Lower leg skin (tissue), 4 donors: Measurements from ENCODE around the gene POP4. TPM values are rescaled to one million over a fixed set of nuclear protein-coding genes. Genes with fewer than 3 reads are reported as not detected.

Source experiments
- DNase-seq, 2 donors: peaks; one replicate each; pipeline ENCODE4 v3.0.0-alpha.2; 2019; ENCODE audit warnings: low spot score in 2 of 2
- H3K4me3 ChIP-seq: fragments of 200-600 bp; sonication (generic); 2 replicates; pipeline ENCODE4 v1.5.1; 2017; ENCODE audit warnings: mild to moderate bottlenecking, low read depth; ENCODE audit not compliant: poor library complexity, severe bottlenecking
- CTCF ChIP-seq, 3 donors: fragments of 450-650 bp; IDR thresholded peaks; one replicate each; pipeline ENCODE4 v1.5.1; 2016; ENCODE audit warnings: antibody characterized with exemption in 3 of 3, mild to moderate bottlenecking in 3 of 3, moderate library complexity in 2 of 3
- POLR2A ChIP-seq, 2 donors: fragments of 450-650 bp; IDR thresholded peaks; one replicate each; pipeline ENCODE4 v1.6.1; 2016 to 2017; ENCODE audit warnings: antibody characterized with exemption in 2 of 2, mild to moderate bottlenecking in 1 of 2, moderate library complexity in 1 of 2
- WGBS, 2 donors: methylation state at CpG; one replicate each; pipeline ENCODE4 v1.1.5; 2018; 5-methylcytosine and 5-hydroxymethylcytosine counted together
- intact Hi-C: fragments of 100-400 bp; cut with DNase I; formaldehyde crosslinking; loops from one replicate; pipeline ENCODE4 v1.15.0; 2023; ENCODE audit warnings: low total_unique reads
- total RNA-seq, 4 donors: library from RNA; depleted of rRNA; stranded (reverse); fragments of >200 nt; gene quantifications; one replicate each; pipeline ENCODE4 v1.1.0, GENCODE V29; 2016

The POP4 gene
- total RNA-seq, 4 donors from 2014 or later: 33.6 to 53.4 (median 46.4) TPM

- intact Hi-C loops: no loop called here
- DNase-seq: peak in 1 of 2 donors; percentile 64
- TF ChIP-seq POLR2A (IDR thresholded peaks at IDR 0.05) (no peak), CTCF (IDR thresholded peaks at IDR 0.05) (no peak)
Measured at GRCh38 chr19:29567366-29567915, 38.6 kb upstream of the POP4 start.

DNA sequence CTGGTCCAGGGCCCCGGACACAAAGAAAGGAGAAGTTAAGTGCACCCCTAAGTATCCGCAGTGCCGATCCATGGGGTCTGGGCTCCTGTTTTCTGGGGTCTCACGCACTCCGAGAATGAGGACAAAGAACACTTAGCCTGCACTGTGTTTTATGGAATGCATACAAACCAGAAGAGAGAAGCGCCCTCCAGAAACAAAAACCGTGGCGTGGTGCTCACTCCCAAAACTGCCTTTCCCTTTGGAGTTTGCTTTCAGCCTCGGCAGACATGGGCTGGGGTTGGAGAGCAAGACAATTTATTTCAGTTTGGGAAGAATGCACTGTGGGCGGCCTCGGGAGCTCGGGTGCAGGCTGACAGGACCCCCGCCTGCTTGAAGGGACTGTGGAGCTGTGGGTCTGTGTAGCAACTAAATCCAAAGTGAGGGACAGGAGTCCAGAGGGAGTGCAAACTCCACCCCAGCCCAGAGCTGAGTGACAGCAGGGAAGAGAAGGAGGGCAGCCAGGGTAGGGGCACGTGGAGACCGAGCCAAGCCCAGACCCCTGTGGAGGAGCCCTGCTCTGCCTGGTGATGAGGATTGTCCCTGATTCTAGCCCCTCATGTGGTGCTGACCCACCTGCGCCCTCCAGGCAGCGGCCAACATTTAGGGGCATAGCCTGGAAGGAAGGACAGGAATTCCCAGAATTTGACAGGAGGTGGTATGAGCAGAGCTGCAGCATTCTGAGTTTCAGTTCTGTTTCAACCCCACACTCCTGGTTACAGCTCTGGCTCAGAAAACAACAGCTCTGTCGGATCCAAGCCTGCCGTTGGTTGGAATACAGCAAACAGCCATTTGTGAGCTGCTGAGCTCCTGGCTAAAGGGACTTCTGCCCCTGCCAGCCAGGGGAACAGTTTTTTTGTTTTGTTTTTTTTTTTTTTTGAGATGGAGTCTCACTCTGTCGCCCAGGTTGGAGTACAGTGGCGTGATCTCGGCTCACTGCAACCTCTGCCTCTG lies 37.8 kb upstream of the POP4 start:
- peak in 1 of 2 donors; percentile 64 for DNase-seq

More at GRCh38 chr19:29567366-29567915, 38.6 kb upstream of the POP4 start:
- 54 to 60% methylated on average over 2 of the region's 2 CpGs for WGBS, 2 donors
- H3K4me3 ChIP-seq: no peak overlapping the region

DNA sequence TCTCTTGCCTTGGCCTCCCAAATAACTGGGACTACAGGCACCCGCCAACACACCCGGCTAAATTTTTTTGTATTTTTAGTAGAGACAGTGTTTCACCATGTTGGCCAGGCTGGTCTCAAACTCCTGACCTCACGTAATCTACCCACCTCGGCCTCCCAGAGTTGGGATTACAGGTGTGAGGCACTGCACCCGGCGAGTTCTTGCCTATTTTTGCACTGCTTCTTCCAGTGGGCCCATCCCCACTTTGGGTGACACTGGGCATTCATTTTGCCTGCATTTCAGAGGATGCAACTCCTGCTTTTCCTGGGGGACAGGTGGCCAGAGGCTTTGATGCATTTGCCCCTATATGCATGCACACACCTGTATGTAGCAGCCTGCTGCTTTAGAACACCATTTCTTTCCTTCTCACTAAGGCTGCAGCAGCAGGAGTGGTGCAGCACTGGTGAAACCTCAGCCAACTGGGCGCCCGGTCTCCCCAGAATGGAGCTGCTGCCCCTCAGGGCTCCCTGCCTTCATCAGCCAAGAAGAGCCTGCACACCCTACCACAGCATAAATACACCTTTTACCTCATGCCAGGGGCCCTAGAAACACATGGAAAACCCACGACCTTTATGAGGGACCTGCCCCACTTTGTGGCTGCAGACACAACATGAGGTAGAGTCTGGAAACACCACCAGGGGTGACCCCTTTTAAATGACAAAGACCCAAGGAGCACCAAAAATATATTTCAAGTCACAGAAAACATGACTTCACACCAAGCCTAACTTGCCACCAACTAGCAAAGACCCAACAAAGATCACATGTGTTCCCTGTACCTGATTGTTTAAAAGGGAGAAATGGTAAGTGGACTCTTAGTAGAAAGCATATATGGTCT lies 36.8 kb upstream of the POP4 start:
- TF ChIP-seq POLR2A (IDR thresholded peaks at IDR 0.05) (no peak), CTCF (IDR thresholded peaks at IDR 0.05) (no peak)
- intact Hi-C loops: no loop called here
- WGBS, 2 donors: 63 to 76% methylated on average over 9 of the region's 9 CpGs
- DNase-seq: peak in 1 of 2 donors; percentile 56
- H3K4me3 ChIP-seq: no peak overlapping the region

More for the DNA sequence above, 37.8 kb upstream of the POP4 start:
- intact Hi-C loops: no loop called here
- TF ChIP-seq CTCF (IDR thresholded peaks at IDR 0.05) (no peak), POLR2A (IDR thresholded peaks at IDR 0.05) (no peak)
- H3K4me3 ChIP-seq: no peak overlapping the region
- 53 to 58% methylated on average over 20 to 22 of the region's 22 CpGs for WGBS, 2 donors

DNA sequence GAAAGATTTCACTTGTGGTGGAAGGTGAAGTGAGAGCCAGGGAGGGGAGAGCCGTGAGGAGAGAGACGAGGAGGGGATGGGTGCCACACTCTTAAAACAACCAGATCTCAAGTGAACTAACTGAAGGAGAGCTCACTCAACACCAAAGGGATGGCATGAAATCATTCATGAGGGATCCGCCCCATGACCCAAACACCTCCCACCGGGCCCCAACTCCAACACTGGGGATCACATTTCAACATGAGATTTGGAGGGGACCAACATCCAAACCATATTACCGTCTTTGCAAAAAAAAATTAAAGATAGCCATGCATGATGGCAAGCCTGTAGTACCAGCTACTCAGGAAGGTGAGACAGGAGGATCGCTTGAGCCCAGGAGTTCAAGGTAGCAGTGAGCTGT lies 34.9 kb upstream of the POP4 start:
- 74 to 82% methylated on average over 6 of the region's 6 CpGs for WGBS, 2 donors

More for the DNA sequence above, 34.9 kb upstream of the POP4 start:
- peak in 1 of 2 donors; percentile 58 for DNase-seq
- intact Hi-C loops: no loop called here
- no peak for TF ChIP-seq POLR2A (IDR thresholded peaks at IDR 0.05)
- TF ChIP-seq CTCF (IDR thresholded peaks at IDR 0.05): no peak
- H3K4me3 ChIP-seq: no peak overlapping the region
